DMS 273 (cell line): Measurements from ENCODE around the gene RFX3.

Source experiments
- DNase-seq: peaks from one replicate; lab custom pipeline; 2025; ENCODE audit not compliant: unreplicated experiment; lab: John Stamatoyannopoulos, UW

RFX3 gene

DNA sequence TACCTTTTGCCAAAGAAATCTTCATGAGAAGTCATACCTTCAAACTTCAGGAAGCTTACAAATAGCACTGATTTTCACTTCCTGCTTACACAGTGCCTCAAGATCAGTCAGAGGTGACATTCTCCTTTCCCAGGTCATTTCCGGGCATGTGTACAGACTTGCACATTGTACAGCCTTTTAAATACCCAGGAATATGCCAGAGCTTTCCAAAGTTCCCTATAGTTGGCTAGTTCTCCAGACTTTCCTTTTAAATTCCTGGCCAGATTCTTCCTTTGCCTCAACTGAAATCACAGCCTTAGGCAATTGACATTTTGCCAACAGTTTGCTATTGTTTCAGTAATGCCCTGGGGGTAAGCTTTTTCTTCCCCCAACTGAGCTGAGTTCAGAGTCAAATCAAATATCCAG, 47.2 kb downstream of the RFX3 start:
- DNase-seq = no peak

GRCh38 chr9:3477236-3477834, 48.5 kb downstream of the RFX3 start:
- DNase-seq = no peak

DNA sequence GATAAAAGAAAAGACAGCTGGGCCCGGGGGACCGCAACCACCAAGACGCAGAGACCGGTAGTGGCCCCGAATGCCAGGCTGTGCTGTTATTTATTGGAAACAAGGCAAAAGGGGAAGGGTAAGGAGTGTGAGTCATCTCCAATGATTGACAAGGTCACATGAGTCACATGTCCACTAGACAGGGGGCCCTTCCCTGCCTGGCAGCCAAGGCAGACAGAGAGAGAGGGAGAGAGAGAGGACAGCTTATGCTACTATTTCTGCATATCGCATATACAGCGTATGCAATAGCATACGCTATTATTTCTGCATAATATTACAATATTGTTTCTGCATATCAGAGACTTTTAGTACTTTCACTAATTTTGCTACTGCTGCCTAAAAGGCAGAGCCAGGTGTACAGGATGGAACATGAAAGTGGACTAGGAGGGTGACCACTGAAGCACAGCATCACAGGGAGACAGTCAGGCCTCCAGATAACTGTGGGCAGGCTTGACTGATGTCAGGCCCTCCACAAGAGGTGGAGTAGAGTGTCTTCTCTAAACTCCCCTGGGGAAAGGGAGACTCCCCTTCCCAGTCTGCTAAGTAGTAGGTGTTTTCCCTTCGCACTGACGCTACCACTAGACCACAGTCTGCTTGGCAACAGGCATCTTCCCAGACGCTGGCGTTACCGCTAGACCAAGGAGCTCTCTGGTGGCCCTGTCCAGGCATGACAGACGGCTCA, 50.3 kb downstream of the RFX3 start:
- no peak for DNase-seq

DNA sequence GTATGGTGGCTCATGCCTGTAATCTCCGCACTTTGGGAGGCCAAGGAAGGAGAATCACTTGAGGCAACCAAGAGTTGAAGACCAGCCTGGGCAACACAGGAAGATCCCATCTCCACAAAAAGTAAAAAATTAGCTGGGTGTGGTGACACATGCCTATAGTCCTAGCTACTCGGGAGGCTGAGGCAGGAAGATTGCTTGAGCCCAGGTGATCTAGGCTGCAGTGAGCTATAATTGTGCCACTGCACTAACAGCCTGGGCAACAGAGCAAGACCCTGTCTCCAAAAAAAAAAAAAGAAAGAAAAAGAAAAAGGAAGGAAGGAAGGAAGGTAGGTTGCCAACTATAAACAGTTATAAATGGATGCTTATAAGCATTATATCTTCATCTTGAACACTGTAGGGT, 51.0 kb downstream of the RFX3 start:
- no peak for DNase-seq

DNA sequence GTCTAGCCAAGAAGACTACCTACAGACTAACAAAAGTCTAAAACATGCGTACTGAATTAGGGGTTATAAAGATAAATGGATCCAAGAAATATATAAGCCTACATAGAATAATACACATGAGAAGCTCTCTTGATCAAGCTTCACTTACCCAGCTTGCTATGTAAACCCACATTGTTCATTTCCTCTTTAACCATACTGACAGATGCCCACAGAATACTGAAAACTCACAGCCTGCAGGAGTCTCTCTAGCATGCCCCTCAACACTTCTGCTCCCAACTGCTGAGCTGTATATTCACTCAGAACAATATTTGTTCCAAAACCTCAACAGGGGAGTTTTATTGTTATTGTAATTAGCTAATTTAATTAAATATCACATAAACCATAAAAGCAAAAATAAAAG, 52.4 kb downstream of the RFX3 start:
- peak; percentile 3 for DNase-seq

- peak; percentile 4 for DNase-seq
Measured at GRCh38 chr9:3471883-3472282, 53.9 kb downstream of the RFX3 start.

DNA sequence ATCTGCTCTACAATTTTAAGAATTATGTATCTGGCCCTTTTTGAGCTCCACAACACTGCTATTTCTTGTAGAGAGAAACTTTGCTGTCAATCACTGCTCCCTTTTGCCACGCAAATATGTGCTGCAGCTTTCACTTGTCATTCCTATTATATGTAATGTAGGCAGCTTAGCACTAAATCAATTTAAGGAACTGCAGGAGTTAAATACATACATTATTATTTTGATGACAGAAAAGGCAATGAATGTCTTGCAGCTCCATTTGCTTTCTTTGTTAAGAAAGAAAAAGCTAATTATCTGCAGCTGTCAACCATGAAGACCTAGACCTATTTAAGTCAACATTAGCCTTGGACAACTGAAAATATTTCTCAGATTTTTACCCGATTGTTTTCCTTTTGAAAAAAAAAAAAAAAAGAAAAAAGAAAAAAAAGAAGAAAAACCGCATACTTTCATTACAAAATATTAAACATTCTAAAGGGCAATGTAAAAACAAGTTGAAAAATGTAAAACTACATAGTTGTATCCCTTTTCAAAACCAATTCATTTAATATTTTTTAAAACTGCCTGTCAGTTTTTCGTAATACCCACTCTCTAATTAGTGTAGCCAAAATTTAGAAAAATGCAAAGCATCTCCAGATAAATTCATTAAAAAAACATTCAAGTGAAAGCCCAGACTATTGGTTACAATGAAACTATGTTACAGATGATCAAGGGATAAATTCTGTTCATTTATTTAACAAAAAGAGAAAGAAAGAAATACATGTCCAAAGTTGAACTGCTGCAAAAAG, 57.2 kb downstream of the RFX3 start:
- DNase-seq = no peak

- peak; percentile 71 for DNase-seq
Measured at GRCh38 chr9:3467593-3468219, 58.1 kb downstream of the RFX3 start.

GRCh38 chr9:3464033-3464638, 61.7 kb downstream of the RFX3 start:
- no peak for DNase-seq

DNA sequence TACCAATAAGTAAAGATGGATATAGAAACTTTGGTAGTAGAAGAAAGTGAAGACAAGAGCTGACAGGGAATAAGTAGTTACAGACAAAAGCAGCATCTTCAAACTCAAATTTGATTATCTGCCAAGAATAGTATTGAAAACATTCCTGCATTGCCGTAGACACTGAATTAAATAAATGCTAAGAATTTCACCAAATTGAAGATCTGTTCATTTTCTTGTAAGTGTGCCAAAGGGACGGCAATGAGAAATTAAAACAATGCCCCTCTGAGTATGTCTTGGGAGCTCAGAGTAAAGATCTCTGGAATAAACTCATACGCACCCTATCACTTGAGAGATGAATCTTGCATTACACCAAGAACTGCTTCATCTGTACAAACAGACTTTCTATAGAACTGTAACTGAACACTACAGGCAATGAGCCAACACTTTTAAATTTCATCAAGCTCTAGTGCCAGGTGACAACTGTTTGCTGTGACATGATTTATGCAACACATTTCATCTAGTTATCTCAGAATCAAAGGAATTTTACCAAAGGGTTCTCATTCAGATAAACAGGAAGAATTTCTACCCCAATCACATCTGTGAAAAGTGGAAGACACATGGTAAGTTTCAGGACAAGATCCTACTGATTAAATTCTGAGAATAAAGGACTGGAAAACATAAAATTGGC, 66.9 kb downstream of the RFX3 start:
- DNase-seq = peak; percentile 49

GRCh38 chr9:3457175-3457574, 68.6 kb downstream of the RFX3 start:
- no peak for DNase-seq

GRCh38 chr9:3455717-3456116, 70.1 kb downstream of the RFX3 start:
- DNase-seq = no peak

GRCh38 chr9:3455094-3455493, 70.7 kb downstream of the RFX3 start:
- no peak for DNase-seq

DNA sequence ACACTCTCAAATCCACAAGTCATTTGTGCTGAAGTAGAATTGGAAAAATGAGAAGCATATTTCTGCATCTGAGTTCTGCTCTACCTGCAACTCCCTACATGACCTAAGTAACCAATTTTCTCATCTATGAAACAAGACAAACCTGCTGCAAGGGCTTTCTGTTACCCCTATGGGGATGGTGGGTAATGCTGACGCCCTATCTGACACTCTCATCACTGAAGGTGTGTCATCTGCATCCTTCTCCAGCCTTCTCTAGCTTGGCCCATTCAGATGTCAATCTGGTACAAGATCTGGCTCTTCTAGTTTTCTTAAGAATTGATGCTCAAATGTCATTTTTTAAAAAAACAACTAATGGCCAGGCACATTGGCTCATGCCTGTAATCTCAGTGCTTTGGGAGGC, 73.8 kb downstream of the RFX3 start:
- no peak for DNase-seq

DNA sequence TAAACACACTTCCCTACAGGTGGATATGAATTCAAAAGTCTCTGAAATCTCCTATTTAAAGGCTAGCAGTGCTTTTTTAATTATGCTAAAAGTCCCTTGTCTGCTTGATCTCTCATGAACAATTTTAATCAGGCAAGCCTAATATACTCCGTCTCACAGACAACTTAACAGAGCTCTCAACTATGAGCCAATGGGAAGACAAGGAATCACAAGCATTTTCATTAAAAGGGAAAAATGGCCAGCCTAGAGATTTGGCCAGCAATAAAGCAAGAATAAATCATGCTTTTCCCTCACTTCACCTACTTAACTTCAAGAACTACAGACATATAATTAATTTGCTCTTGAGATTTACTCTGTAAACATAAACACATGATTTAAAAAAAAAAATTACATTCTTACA, 78.0 kb downstream of the RFX3 start:
- DNase-seq = no peak

DNA sequence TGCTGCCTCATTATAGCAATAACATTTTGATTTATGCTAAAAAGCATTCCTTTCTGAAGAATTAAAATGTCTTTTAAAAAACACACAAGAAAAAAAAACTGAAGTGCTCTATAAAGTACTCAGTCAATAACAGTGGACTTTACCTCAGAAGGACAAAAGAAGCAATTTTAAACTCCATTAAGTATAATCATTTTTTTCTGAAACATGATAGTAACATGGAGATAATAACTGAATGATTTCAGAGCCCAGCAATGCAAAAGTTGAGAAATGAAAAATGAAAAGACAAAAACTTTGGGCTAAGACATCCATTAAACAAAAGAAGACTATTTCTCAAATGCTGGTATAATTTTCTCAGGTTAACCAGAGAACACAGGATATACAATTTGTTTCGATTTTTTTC, 78.7 kb downstream of the RFX3 start:
- DNase-seq = no peak

DNA sequence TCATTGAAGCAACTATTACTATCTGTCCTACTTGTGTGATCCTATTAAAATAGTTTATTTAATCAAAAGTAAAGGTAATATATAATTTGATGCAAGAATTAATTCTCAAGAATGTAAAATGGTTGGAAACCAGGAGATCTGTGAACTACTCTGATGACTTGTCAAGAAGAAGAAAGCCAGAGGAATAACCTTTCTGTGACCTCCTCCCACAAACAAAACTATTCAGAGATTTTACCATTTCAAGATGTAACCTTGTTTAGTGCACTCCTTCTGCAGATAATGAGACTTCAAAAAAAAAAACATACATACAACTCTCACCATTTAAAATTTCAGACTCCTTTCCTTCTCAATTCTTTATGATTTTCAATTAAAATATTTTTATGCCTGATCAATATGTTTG, 79.5 kb downstream of the RFX3 start:
- DNase-seq = no peak

- DNase-seq = no peak
Measured at GRCh38 chr9:3444016-3444415, 81.8 kb downstream of the RFX3 start.

- peak; percentile 60 for DNase-seq
Measured at GRCh38 chr9:3441197-3441816, 84.5 kb downstream of the RFX3 start.
